ENCODE measurements around the gene RHEB. TPM values are rescaled to one million over a fixed set of nuclear protein-coding genes. Genes with fewer than 3 reads are reported as not detected.
A peak's percentile ranks its signal among the peaks of the same experiment; 100 is the strongest.

Gene RHEB
- total RNA-seq, 1 experiment from 2014 or later: 135 TPM

- no peak for DNase-seq (ENCODE audit: low spot score)
Measured at GRCh38 chr7:151529842-151530241, 10.1 kb upstream of the RHEB start.

GRCh38 chr7:151524845-151525244 is 5.2 kb upstream of the RHEB start:
- DNase-seq (ENCODE audit: low spot score): no peak

DNA sequence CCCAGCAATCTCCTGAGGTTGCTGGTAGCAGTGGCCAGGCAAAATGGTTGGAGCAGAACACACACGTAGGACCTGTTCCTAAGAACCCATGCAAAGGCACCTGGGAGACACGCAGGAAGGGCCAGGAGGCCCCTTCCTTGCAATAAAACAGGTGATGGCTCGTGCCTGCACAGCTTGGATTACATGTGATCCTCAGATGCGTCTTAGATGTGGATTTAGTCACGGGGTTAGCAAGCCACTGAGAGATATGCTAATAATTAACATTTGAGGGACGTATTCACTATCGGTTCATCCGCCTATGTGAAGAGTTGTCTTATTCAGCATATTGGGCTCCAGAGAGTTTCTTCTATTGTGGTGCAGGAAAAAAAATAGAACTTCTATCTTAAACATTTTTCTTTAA is 4.6 kb upstream of the RHEB start:
- DNase-seq (ENCODE audit: low spot score): no peak

DNA sequence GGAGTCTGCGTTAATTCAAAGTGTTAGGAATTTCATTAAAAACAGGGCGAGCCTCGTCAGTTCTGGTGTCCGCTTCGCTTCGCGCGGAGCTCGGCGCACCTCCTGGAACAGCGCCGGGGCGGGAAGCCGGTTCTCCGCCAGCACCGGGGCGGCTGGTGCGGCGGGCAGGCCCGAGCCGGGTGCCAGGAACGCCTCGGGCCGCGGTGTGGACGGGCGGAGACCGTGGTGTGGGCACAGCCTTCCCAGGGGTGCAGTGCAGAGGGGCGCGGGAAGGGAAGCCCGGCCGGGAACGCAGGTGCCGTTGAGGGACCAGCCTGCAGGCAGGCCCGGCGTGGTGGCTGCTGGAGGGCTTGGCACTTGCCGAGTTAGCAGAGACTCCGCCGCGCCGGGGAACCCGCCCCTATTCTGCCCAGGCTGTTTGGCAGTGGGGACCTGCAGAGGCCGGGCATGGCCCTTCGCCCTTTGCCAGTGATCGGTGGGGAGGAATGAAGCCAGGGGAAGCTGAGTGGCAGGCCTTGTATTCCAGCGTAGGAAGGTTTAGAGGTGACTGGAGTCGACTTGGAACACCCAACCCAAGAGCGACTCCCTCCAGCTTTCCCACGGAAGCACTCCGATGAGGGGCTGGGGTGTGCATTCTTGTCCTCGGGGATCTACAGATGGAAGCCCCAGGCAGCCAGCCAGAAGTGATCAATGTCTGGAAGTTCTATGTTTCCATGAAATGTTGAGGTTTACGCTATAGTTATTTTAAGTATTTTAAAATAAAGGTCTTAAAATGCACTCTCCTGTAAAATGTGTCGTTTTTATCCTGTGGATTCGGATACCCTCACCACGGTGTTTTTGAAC is 945 bp upstream of the RHEB start:
- DNase-seq (ENCODE audit: low spot score): peak; percentile 81

- DNase-seq (ENCODE audit: low spot score): peak; percentile 49
Measured at GRCh38 chr7:151518947-151519764, 539 bp downstream of the RHEB start.

DNA sequence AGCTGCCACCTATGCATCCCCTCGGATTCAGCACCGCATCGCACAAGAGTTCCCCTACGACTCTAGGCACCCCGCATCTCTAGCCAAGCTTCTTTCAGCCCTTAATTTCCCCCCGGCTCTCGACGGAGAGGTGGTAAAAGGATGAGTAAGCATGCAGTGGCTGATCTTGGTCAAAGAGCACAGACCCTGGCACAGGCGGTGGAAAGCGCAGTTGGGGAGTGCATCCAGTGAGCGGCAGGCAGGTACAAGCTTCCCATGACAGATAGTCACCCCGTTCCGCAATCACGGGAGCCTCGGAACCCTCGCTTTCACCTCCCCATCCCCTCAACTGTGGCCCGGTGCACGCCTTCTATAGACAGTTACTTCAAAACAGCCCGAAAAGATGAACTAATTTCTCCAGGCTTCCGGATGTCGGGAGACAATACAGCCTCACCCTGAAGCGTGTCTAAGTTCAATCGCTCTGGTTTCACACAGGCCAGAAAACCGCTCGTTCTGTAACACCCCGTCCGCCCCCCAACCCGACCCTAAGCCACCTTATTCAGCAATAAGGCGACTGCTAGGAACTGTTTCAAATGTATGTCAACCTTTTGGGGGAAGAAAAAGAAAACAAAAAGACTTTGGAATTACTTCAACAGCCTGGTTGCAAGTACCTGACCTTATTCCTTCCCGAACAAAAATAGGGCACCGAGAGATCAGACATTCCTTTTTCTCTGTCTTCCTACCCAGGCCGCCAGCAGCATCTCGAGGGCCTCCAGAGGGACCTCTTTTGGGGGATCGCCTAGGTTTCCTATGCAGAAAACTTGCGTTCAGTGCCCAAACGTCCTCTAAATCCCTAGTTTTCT is 1.4 kb downstream of the RHEB start:
- DNase-seq (ENCODE audit: low spot score): peak; percentile 79

- no peak for DNase-seq (ENCODE audit: low spot score)
Measured at GRCh38 chr7:151517601-151518104, 2.0 kb downstream of the RHEB start.

DNA sequence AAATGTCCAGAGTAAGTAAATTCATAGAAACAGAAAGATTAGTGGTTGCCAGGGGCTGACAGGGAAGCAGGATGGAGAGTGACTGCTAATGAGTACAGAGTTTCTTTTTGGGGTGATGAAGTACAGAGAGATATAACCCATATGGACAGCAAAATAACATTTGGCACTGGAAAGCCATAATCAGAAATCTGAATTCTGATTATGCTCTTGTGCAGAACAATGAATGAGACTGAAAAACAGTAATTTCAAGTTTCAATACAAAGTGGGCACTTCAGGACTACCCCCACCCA is 4.5 kb downstream of the RHEB start:
- DNase-seq (ENCODE audit: low spot score): no peak

GRCh38 chr7:151514461-151515275 is 5.0 kb downstream of the RHEB start:
- DNase-seq (ENCODE audit: low spot score): no peak

- no peak for DNase-seq (ENCODE audit: low spot score)
Measured at GRCh38 chr7:151513133-151513532, 6.6 kb downstream of the RHEB start.

- DNase-seq (ENCODE audit: low spot score): no peak
Measured at GRCh38 chr7:151512353-151512752, 7.3 kb downstream of the RHEB start.

- DNase-seq (ENCODE audit: low spot score): no peak
Measured at GRCh38 chr7:151511946-151512345, 7.7 kb downstream of the RHEB start.

DNA sequence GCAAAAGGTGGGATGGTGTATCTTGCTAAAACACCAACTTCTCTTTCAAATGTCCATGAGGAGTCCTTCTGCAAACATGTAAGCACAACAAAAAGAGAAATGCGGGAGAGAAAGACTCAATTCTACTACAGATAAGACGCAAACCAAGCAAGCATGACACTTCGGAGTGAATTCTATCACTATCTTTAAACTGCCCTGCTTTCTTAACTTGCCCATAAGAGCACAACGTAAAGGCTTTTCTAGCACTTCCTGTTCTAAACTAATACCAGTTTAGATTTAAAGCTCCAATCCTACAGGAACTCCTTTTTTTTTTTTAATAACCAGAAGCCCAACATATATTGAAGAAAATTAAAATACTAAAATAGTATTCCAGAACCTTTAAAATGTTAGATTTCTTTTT is 8.4 kb downstream of the RHEB start:
- no peak for DNase-seq (ENCODE audit: low spot score)

GRCh38 chr7:151509670-151510333 is 9.9 kb downstream of the RHEB start:
- DNase-seq (ENCODE audit: low spot score): no peak

DNA sequence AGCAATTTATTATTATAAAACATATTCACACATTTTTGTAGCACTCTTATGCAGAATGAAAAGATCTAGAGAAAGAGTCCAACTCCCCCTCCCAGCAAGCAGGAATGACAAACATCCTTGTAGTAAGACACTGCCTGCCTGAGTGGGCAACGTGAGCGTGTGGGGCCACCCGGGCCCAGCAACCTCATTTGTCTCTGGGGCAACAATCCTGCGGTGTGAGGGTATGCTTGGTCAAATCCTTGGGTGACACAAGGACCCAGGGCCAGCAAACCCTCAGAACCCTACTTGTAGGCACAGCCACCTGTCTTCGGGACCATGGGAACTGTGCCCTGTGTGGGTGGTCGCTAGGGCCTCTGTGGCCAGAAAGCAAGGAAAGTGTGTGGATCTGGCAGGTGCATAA is 10.7 kb downstream of the RHEB start:
- DNase-seq (ENCODE audit: low spot score): no peak

GRCh38 chr7:151507806-151508205 is 11.9 kb downstream of the RHEB start:
- no peak for DNase-seq (ENCODE audit: low spot score)

DNA sequence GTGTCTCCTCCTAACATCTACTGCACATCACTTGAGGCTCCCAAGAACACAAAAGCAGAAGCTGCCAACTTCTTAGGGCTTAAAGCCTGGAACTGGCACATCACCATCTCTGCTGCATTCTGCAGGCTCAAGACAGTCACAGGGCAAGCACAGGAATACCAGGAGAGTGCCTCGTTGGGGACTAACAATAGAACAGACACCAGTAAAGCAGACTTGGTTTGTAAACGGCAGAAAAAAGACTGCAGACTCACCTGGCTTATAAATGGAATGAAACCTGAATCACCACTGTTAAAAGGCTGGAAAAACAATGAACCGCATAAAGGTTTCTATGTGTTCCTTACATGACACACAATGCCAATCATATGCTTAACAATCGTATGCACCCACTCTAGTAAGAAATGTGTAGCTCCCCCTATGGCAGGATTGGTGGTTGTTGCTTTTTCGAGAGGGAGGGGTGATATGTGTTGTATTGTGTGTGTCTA is 12.8 kb downstream of the RHEB start:
- no peak for DNase-seq (ENCODE audit: low spot score)

DNA sequence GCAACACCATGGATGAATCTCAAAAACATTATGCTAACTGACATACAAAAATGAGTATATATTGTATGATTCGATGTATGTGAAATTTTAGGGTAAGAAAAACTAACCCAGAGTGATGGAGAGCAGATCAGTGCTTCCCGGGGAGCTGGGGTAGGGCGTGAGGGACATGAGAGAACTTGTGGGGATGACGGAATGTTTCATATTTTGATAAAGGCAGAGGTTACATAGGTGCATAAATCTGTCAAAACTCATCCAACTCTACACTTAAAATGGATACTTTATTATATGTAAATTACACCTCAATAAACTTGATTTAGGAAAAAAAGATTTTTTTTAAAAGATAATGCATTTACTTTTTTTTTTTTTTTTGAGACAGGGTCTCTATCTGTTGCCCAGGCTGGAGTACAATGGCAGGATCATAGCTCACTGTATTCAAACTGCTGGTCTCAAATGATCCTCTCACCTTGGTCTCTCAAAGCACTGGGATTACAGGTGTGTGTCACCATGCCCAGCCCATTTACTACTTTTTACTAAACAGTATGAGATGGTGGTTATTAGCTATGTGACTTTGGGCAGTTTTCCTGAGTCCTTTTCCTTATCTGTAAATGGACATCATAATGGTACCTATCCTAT is 13.7 kb downstream of the RHEB start:
- no peak for DNase-seq (ENCODE audit: low spot score)

GRCh38 chr7:151505433-151505832 is 14.3 kb downstream of the RHEB start:
- no peak for DNase-seq (ENCODE audit: low spot score)

Measured in HT-29 (cell line).